GM19455 (cell line): Measurements from ENCODE around the gene ZDHHC14.
A peak's percentile ranks its signal among the peaks of the same experiment; 100 is the strongest.
"Not testable (repeated sequence)": the region's sequence is repeated elsewhere in the genome, so short reads cannot be mapped to it uniquely, and the experiment has no call there.

ENCODE experiments used
- ATAC-seq: cut with Tn5 transposase; IDR thresholded peaks from one replicate; pipeline ENCODE4 v1.9.1; 2021; ENCODE audit not compliant: unreplicated experiment

The ZDHHC14 gene

DNA sequence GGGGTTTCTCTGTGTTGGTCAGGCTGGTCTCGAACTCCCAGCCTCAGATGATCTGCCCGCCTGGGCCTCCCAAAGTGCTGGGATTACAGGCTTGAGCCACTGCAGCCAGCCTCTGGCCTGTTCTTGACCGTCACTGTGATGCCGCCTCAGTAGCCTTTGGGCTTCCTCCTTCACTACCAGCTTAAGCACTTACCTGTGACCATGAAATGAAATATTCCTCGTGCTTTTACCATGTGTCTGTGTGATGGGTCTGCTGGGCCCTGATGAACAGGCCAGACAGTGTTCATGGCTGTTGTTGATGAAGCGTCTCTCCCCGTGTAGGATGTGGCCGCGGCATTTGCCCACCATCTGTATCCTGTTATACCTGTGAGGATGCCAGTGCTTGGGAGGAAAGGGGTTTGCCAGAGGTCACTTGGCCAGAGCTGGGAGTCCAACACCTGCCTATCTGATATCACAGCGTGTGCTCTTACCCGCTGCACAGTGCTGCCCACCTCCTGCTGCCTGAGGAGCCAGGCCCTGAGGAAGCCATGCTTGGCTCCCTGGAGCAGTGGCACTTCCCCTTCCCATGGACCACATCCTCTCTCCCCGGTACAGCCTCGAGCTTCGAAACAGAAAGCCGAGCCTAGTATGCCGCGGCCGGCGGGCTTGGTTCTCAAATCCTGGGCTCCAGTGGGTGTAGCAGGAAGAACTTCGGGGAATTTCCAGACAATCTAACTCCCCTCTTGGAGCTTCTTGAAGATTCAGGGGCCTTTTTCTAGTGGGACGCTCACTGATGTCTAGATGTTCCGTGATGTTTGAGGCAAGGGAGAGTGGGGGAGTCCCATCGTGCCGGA lies 167.9 kb downstream of the ZDHHC14 start:
- no peak for ATAC-seq

- ATAC-seq = no peak
Measured at GRCh38 chr6:157549468-157549745, 168.4 kb downstream of the ZDHHC14 start.

DNA sequence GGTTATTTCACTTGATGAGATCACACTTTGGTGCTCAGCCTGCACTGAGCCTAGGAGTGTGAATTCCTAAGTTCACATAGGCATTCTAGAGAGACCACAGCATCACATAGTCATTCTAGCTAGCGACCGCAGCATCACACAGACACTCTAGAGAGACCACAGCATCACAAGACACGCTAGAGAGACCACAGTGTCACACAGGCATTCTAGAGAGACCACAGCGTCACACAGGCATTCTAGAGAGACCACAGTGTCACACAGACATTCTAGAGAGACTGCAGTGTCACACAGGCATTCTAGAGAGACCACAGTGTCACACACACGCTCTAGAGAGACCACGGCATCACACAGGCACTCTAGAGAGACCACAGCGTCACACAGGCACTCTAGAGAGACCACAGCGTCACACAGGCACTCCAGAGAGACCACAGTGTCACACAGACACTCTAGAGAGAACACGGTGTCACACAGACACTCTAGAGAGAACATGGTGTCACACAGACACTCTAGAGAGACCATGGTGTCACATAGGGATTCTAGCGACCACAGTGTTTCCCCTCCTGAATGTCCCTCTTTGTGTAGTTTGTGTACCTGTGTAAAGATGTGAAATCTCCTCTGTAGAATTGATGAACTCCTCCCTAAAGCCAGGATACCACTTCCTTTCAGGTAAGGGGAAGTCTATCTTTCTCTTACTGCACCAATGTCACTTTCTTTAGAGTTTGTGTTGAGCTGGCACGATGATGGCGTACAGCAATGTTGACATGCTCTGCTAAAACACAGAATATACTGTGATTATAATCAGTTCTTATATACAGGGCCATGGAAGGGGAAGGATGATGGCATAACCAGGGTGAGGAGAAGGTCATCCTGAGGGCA lies 169.4 kb downstream of the ZDHHC14 start:
- no peak for ATAC-seq

GRCh38 chr6:157551041-157551832 lies 170.2 kb downstream of the ZDHHC14 start:
- no peak for ATAC-seq

GRCh38 chr6:157552081-157552747 lies 171.2 kb downstream of the ZDHHC14 start:
- ATAC-seq = no peak

DNA sequence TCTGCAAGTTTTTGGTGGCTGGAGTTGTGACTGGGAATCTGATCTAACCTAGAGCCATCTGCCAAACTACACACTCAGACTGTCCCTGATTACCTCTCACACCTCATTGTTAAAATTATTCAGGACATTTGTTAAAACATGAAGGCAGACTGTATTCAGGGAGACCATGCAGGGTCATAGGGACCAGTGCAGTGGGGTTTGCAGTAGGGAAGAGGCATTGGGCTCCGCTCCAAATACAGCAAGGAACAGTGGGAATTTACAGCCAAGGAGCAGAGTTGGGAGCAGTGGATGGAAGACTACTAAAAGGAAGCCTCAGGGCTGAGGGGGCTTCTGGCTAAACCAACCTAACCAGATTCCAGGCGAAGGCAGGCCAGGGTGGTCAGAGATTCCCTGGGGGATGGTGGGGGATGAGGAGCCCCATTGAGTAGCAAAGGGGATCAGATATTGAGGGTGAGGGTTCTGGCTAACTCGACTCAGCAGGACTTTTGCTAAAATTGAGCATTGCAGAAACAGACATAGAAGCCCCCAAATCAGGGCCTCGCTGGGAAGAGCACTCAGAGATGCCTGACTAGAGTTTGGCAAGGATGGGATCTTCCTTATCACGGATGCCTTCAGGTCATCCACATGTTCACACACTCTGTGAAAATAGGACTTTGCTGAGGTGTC lies 172.0 kb downstream of the ZDHHC14 start:
- ATAC-seq = no peak

DNA sequence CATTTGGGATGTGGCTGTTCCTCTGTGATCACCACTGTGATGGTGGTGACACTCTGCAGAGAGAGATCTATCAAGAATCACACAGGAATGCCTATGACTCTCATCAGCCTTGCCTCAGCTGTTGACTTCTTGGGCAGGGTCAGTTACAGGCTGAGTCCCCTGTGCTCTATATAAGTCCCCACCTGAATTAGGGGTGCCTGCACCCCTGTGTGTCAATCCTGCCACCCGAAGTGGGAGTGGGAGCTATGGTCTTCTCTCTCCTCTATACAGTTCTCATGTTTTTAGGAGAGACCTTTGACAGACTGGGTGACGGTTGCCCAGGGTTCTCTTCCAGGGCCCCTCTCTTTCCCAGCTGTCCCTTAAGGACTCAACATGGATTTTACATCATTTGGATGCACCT lies 173.8 kb downstream of the ZDHHC14 start:
- ATAC-seq = no peak

GRCh38 chr6:157555455-157556143 lies 174.6 kb downstream of the ZDHHC14 start:
- no peak for ATAC-seq

DNA sequence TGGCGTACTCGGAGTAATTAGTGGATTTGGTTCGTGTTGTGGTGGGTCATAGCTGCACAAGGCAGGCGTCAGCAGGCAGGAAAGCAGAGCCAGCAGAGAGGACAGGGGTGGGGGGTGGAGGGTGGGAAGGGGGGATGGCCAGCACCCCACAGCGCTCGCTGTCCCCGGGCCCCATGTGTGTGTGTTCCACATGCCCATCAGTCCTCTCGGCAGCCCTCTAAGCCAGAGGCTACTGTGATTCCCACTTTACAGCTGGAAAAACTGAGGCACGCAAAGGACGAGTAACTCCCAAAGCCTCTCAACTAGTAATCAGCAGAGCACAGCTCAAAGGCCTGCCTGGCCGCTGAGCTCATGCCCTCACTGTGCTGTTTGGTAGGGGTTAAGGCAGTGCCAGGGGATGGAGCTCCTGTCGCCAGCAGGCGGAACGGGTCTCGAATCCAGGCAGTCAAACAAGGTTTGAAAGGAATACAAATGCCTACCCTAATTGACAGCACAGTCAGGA lies 175.2 kb downstream of the ZDHHC14 start:
- no peak for ATAC-seq

- no peak for ATAC-seq
Measured at GRCh38 chr6:157556671-157557430, 175.9 kb downstream of the ZDHHC14 start.

GRCh38 chr6:157557559-157557958 lies 176.6 kb downstream of the ZDHHC14 start:
- peak; percentile 55 for ATAC-seq

DNA sequence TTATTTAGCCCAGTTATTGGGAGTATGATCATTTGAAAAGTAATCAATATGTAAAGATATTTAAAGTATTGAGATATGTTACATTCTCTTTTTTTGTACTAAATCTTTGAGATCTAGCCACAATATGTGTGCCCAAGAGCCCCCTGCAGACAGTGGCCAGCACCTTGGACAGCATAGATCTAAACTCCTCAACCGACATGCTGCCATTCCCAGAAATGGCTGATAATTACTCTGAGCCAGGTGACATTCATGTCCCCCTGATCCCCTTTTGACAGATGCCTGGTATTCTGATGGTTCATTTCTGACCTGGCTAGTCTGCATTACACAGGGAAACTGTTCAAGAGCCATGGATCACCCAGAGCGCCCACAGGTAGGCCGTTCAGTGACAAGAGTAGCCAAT lies 177.1 kb downstream of the ZDHHC14 start:
- ATAC-seq = no peak

DNA sequence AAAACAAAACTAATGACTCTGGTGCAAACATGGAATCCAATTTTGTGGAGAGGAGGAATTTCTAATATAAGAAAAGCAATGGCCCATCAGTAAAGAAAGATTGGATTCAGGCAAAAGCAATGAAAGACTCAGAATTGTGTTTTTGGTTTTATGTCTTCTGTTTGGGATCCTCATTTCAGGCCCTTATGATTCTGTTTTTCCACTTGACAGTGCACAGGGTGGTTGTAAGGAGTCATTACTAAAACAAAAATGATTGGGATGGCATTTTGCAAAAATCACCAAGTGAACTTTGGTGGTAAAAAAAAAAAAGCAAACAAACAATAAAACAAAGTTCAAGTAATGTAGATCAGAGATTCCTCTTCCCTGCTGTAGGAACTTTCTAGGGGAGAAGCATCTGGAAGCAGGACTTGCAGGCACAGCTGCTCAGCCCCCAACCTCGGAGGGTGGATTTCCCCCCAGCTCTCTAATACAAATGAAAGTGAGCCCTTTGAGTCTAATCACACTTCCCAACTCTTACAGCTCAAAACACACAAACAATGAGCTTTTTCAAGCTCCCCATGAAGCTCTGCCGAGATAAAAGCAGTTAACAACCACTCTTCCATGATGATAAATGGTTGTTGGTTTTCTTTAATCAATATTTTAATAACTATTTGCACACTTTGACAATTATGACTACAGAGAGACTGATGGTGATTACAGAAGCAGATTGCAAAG lies 177.7 kb downstream of the ZDHHC14 start:
- no peak for ATAC-seq

DNA sequence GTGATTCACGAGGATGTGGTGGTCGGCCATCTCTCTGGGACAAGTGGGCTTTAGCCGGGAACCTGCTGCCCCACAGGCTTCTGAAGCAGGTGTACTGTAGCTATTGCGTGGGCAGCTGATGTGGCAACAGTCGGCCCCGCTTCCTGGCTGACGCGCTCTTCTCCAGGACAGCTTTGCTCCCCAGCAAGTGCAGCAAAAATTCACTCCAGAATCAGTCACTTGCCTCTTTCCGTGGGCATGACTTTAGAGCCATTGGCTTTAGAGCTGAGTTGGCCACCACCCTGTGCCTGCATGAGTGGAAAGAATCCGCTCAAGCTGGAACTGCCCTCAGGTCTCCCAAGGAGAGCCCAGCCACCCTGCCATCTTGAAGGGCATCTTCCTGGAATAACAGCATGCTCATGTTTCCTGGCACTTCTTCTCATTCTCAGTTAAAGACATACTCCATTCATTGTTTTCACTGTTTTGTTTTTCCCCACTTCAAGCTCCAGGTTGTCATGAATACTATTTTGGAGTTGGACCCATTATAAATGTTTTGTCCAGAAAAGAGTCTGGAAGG lies 178.3 kb downstream of the ZDHHC14 start:
- no peak for ATAC-seq

GRCh38 chr6:157560063-157560462 lies 179.1 kb downstream of the ZDHHC14 start:
- not testable (repeated sequence) for ATAC-seq

GRCh38 chr6:157560691-157561413 lies 179.9 kb downstream of the ZDHHC14 start:
- peak; percentile 1 for ATAC-seq

- ATAC-seq = peak; percentile 27
Measured at GRCh38 chr6:157561414-157561790, 180.4 kb downstream of the ZDHHC14 start.
